GM18520 (cell line): Measurements from ENCODE around the gene FFAR4.
"Not testable (repeated sequence)": the region's sequence is repeated elsewhere in the genome, so short reads cannot be mapped to it uniquely, and the experiment has no call there.

ENCODE experiments used
- ATAC-seq: cut with Tn5 transposase; IDR thresholded peaks from one replicate; pipeline ENCODE4 v1.9.1; 2021; ENCODE audit not compliant: unreplicated experiment

The FFAR4 gene

DNA sequence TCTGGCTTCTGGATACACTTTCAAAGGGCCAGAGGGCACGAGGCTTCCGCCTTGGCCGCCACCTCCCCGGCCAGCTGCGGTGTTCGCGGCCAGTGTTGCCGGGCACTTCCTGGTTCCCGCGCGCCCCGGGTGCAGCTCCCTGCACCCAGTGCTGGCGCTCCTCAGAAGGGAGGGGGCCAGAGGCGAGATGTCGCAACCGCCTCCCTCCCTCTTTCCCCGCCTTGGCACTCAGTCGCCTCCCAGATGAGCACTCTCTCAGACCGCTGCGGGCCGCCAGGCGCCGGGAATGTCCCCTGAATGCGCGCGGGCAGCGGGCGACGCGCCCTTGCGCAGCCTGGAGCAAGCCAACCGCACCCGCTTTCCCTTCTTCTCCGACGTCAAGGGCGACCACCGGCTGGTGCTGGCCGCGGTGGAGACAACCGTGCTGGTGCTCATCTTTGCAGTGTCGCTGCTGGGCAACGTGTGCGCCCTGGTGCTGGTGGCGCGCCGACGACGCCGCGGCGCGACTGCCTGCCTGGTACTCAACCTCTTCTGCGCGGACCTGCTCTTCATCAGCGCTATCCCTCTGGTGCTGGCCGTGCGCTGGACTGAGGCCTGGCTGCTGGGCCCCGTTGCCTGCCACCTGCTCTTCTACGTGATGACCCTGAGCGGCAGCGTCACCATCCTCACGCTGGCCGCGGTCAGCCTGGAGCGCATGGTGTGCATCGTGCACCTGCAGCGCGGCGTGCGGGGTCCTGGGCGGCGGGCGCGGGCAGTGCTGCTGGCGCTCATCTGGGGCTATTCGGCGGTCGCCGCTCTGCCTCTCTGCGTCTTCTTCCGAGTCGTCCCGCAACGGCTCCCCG lies at the start of gene FFAR4:
TSS of gene FFAR4 (plus strand) at position 231 of the 842 bp plus-strand sequence. CDS start at position 287, 56 bp downstream.
- no peak for ATAC-seq

GRCh38 chr10:93518531-93518930 lies 47.9 kb upstream of the FFAR4 start:
- no peak for ATAC-seq

DNA sequence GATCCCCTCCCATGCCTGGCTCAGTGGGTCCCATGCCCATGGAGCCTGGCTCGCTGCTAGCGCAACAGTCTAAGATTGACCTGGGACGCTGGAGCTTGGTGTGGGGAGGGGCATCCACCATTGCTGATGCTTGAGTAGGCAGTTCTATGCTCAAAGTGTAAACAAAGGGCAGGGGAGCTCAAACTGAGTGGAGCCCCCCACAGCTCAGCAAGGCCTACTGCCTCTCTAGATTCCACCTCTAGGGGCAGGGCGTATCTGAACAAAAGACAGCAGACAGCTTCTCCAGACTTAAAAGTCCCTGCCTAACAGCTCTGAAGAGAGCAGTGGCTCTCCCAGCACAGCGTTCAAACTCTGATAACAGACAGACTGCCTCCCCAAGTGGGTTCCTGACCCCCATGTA lies 31.2 kb upstream of the FFAR4 start:
- ATAC-seq, result no peak

- not testable (repeated sequence) for ATAC-seq
These were observed 25.6 kb upstream of the FFAR4 start for GRCh38 chr10:93540871-93541270.

DNA sequence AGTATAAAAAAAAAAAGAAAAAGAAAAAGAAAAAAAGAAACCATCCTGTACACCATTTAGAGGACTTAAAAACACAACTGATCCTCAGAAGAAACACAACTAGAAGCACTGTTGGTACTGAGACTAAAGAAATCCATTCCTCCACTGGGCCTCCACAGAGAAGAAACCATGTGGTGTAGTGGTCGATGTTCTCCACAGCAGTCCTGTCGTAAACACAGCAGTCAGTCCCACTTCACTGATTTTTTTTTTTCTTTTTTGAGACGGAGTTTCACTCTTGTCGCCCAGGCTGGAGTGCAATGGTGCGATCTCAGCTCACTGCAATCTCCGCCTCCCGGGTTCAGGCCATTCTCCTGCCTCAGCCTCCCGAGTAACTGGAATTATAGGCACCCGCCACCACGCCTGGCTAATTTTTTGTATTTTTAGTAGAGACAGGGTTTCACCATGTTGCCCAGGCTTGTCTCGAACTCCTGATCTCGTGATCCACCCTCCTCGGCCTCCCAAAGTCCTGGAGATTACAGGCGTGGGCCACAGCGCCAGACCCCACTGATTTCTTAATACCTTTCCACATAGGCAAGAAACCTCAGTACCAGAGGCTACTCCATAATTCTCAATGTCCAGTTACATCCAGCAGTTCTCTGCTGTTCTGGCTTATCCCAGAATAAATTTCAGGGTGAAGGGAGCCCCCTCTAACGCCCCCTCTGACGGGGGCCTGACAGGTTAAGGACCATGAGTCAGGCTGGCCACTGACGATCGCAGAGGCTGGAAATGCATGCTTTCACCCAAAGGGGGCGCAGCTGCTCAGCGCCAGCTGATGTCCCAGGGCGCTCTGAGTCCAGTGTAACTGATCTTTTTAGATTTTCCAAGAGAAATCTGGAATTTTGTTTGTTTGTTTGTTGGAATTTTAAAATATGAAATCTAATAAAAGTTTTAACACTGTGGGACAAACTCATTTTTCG lies 24.8 kb upstream of the FFAR4 start:
- ATAC-seq, result no peak

GRCh38 chr10:93542358-93542791 lies 24.1 kb upstream of the FFAR4 start:
- ATAC-seq, result no peak

DNA sequence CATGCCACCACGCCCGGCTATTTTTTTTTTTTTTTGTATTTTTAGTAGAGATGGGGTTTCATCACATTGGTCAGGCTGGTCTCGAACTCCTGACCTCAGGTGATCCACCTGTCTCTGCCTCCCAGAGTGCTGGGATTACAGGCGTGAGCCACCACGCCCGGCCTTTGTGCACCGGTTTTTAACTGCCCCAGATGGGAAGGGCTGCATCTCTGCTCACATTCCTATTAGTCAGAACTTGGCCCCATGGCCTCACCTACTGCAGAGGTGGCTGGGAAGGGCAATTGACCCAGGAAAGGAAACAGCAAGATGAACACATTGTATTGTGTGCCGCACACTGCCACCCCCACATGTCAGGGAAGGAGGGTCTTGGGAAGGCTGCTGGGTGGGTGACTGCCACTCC lies 19.5 kb upstream of the FFAR4 start:
- not testable (repeated sequence) for ATAC-seq

DNA sequence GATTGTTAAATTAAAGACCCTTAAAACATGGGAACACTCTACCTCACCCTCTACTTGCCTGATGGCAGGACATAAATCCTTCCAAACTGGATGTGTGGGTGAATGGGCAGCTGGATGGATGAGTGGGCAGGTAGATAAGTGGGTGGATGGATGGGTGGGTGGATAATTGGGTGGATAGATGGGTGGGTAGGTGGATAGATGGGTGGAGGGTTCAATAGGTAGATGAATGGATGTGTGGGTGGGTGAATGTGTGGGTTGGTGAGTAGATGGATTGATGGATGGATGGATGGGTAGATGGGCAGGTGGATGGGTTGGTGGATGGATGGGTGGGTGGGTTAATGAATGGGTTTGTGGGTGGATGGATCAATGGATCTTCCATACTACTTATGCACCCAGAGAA lies 18.9 kb upstream of the FFAR4 start:
- no peak for ATAC-seq

DNA sequence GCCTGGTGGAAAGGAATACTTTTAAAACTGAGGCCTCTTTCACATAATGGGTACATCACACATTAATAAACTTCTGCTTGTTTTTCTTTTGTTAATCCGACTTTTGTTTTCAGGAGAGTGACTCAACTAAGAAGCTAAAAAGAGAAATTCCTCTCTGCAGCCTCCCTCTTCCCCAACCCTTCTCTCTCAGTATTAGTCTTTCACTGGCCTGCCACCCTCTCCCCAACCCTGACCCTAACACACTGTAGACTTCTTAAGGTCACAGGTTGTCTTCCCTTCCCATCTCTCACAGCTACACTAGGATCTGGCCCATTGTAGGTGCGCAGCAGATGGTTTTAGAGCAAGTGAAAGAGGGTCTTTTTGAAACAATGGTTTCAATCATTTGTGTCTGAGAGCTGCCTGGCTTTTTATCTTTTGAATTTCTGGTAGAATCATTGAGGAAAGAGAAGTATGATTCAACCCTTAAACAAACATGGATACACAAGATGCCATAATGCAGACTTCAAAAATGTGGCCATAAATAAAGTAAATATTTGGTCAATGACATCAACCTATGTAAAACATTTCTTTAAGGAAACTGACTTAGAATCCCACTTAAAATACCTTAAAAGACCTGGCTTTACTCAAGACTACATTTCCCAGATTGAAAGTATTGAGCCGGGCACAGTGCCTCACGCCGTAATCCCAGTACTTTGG lies 17.9 kb upstream of the FFAR4 start:
- ATAC-seq, result no peak

GRCh38 chr10:93550606-93551005 lies 15.9 kb upstream of the FFAR4 start:
- ATAC-seq, result no peak

GRCh38 chr10:93552780-93553179 lies 13.7 kb upstream of the FFAR4 start:
- no peak for ATAC-seq

DNA sequence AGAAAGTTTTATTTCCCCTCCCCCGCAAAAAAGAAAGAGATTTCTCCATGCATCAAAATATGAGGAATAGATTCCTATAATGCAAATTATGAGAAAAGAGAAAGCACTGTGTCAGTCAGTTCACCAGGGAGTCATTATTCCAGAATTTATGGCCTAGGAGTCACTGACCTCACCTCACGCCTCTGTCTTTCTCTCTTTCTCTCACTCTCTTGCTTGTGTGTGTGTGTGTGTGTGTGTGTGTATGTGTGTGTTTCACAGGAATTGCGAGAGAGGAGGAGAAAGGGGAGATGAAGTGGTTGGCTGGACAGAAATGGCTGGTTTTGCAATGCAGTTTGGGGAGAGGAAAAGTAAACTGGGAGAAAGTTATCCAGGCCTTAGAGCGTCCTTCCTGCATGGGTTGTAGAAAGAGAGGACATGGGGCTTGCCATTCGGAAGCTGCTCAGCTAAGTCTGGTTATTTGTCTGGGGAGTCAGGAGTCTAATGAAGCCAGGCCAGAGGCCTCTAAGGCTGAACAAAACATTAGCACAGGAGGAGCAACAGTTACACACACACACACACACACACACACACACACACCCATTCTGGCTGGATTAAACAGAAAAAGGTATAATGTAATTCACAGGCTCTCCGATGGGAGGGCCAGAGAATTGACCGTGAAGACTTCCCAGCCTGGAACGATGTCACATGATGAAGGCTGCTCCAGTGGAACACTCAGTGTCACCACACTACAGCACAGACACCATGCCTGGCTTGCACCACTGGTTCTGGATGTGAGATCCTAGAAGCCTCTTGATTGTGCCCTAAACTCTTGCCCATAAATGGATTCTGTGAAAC lies 12.8 kb upstream of the FFAR4 start:
- no peak for ATAC-seq

GRCh38 chr10:93554316-93554663 lies 12.2 kb upstream of the FFAR4 start:
- ATAC-seq, result no peak

DNA sequence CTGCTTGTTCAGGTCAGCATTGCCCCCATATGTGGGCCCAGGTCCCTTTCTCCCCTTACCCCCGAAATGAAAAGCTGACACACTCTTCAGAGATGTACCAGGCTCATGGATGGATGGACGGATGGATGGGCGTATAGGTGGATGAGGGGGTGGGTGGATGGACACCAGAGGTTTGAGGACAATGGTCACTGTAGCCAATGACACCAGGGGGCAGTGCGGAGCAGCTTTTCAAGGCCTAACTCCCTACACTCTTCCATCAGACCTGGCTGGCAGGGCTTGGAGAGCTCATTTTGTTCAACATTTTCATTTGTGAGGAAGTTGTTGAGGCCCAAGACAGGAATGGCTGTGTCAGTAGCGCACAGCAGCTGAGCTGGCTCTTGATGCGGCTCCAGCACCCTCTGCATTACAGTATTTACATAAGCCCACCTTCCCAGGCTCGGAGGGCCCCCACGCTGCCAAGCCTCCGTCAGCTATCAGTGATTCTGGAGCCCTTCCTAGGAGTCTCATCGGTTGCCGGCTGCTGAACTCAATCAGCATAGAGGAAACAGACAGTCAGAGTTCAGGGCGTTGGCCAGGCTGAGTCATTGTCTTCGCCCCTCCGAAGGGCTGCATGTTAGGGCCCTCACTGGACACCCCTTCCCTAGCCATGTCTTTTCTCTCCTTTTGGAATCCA lies 11.6 kb upstream of the FFAR4 start:
- ATAC-seq, result no peak

GRCh38 chr10:93559490-93559889 lies 7.0 kb upstream of the FFAR4 start:
- ATAC-seq, result no peak

- no peak for ATAC-seq
These were observed 5.9 kb upstream of the FFAR4 start for GRCh38 chr10:93560541-93560940.

- no peak for ATAC-seq
These were observed 1.0 kb upstream of the FFAR4 start for GRCh38 chr10:93565446-93565845.

DNA sequence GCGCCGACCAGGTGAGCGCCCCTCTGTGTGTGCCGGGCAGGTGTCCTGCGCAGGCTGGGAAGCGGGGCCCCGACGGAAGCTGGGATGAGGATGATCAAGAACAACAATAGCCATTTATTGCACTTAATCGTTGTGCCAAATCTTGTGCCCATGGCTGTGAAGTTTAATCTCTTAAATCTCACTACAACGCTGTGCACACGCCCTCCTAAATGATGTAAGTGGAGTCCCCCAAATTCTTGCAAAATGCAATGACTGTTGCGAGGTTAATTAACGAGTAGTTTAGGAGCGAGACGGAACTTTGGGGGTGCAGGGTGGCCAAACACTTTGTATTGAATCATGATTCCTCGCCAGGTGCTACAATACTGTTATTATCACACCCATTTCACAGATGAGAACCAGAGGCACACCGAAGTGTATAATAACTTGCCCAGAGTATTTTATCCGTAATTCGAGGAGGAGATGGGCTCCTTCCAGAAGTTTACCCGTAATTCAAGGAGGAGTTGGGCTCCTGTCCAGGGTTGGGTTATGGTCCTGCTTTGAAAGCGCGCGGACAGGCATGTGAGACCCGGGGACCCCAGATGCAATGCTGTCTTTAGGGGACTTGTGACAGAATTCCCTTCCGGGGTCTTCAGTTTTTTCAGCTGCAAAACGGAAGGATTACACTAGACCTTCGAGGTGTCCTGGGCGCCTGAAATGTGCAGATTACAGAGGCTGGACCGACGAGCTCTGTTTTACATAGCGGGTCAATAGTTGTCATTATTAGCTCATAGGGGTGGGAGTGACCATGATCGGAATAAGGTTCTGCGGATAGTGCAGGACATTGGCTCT lies 1.0 kb downstream of the FFAR4 start:
- ATAC-seq, result no peak

GRCh38 chr10:93568105-93568390 lies 1.6 kb downstream of the FFAR4 start:
- ATAC-seq, result no peak
